ENCODE results near the gene CIZ1.

Gene CIZ1

DNA sequence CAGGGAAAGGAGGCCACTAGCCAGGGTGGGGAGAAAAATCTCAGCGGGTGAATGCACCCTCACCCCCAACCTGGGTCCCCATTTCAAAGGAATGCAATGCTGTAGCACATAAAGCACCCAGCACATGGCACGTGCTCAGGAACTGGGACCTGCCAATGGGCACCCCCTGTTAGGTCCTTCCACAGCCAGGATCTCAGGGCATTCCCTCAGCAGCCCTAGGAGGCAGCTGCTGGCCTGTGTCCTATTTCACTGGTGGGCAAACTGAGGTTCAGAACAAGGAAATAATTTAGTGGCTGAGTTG is 20.6 kb upstream of the CIZ1 start:
- DNase-seq: no peak

GRCh38 chr9:128211186-128211980 is 20.0 kb upstream of the CIZ1 start:
- no peak for DNase-seq

DNA sequence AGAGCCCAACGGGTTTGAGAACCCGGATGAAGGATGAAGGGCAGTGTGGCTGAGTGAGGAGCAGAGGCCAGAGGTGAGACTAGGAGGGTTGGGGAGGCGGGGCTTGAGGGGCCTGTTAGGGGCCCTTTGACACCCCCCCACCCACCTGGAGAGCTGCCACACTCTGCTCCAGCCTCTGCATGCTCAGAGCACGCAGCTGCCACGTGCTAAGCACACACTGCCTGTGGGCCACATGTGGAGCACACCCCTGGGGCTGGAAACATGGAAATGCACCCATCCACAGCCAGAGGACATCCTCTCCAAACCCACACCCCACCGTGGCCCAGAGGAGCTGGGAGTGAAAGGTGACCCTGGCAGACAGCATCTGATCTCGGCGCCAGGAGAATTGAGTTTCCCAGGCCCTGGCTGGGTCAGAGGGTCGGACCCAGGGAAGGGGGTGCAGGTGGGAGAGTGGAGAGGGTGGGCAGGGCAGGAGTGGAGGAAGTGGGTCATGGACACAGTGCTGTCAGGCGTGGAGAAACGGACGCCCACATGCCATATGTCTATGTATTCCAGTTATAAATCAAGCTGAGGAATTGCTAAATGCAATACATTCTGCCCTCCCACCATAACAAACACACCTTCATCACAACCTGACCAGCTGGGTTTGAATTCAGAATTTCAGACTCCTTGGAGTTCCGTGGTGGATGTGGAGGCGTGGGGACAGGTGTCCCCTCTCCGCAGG is 17.7 kb upstream of the CIZ1 start:
- no peak for DNase-seq

- no peak for DNase-seq
Measured at GRCh38 chr9:128208386-128208785, 17.0 kb upstream of the CIZ1 start.

DNA sequence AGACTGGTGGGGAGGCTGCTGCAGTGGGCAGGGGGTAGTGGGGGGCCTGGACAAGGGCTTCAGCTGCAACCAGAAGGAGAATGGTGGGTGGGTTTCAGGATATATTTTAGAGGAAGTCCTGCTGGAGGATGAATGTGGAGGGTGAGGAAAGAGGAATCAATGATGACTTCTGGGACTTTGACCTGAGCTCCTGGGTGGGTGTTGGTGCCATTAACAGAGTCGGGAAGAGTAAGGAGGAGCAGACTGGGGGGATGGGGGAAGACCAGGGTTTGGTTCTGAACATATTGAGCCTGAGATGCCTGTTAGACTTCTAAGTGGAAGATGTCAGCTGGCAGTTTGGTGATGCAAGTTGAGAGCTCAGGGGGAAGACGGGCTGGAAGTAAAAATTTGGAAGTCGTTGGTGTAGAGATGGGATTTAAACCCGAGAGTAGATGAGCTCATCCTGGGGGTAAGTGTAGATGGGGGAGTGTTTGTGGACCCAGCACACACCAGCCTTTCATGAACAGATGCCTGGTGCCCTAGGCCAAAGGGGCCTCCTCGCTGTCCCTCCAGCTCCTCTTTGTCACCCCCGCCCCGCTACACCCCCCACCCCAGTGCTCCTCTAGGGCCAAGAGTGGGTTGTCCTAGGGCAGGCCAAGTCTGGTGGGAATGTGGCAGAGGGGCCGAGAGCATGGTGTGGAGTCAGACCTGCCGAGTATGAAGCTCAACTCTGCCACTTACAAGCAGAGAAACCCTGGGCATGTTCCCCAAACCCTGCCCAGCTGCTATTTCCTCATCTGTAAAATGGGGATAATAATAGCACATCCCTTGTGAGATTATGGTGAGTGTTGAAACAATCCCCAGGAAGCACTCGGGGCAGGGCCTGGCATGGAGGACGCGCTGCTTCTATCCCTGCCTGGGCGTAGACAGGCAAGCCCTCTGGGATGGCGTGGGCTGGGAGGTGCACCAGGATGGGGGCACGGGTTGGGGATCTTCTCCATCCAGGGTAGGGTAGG is 15.8 kb upstream of the CIZ1 start:
- DNase-seq: no peak

DNA sequence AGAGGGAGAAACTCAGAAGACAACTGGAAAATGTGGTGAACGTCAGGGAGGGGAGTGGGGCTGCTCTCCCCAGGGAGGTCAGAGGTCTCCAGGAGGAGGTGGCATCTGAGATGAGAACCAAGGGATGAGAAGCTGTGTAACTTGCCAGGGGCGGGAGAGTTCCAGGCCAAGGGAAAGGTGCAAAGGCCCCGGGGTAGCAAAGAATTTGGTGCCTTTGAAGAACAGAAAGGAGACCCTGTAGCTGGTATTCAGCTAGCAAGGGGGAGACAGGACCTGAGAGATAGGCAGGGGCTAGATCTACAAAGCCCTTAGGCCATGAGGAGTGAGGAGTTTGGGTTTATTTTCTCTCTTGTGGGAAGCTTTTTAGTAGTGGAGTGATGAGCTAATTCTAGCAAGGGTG is 15.1 kb upstream of the CIZ1 start:
- DNase-seq: no peak

DNA sequence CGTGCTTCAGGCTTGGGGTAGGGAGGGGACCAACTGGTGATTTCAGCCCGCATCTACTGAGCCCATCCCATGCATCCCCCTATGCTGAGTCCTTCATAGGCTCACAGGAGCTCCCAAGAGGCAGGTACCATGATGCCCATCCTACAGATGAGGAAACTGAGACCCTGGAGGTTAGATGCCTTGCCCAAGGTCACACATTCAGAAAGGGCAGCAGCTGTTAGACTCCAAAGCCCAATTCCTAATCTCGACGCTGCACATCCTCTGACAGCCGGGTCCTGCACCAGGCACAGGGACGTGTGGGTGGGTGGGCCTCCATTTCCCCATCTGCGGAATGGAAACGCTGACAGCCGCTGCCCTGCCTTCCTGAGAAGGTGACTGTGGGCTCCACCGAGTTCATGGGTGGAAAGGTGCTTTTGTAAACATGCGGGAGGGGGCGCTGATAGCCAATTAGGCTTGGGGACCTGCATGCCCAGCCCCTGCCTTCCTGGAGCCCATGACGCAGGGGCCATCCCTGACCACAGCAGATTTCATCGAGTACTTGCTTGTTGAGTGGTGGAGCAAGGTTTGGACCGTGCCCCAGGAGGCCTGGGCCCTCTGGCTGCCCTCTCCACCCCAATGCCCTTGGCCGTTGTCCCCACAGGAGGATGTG is 14.0 kb upstream of the CIZ1 start:
- DNase-seq: no peak

GRCh38 chr9:128204858-128205257 is 13.5 kb upstream of the CIZ1 start:
- no peak for DNase-seq

DNA sequence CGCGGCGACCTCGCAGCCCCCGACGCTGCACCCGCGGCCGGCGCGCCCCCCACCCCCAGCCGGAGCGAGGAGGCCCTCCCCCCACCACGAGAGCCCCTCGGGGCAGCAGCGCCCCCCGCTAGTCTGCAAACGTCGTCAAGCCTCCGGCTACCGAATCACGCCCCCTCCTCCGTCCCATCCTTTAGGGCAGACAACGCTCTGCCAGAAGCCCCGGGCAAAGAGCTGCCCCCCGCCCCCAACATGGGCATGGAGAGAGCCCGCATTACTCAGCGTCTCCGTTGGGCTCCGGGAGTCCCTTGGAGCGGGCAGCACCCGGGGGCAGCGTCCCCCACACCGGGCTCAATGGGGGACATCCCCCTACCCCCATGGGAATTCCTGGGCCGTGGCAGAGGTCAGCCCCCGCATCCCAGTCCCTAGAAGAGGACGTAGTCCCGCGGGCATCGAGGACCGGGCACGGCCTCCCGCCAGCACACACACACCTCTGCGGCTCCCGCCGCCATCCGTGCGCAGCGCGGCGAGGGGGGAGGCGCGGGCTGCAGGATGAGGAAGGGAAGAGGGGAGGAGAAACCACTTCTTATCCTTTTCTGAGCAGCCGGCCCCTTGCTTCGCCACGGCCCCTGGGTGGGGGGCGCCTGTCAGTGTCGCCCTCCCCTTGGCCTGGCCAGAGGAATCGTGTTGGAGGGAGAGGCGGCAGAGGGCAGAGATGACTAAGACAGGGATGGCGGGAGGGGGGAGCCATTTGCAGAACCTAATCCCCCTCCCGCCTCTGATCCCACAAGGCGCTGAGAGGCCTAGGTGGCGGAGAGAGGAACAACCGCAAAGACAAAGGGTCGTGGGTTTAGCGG is 12.6 kb upstream of the CIZ1 start:
- peak; percentile 21 for DNase-seq

- DNase-seq: peak; percentile 42
Measured at GRCh38 chr9:128203024-128203706, 11.8 kb upstream of the CIZ1 start, which contains the start of gene DNM1. DNM1 (plus strand) TSS chr9:128203379; CDS start chr9:128203471, 92 bp downstream.

- no peak for DNase-seq
Measured at GRCh38 chr9:128202648-128203023, 11.3 kb upstream of the CIZ1 start.

GRCh38 chr9:128201441-128202369 is 10.3 kb upstream of the CIZ1 start:
- no peak for DNase-seq

DNA sequence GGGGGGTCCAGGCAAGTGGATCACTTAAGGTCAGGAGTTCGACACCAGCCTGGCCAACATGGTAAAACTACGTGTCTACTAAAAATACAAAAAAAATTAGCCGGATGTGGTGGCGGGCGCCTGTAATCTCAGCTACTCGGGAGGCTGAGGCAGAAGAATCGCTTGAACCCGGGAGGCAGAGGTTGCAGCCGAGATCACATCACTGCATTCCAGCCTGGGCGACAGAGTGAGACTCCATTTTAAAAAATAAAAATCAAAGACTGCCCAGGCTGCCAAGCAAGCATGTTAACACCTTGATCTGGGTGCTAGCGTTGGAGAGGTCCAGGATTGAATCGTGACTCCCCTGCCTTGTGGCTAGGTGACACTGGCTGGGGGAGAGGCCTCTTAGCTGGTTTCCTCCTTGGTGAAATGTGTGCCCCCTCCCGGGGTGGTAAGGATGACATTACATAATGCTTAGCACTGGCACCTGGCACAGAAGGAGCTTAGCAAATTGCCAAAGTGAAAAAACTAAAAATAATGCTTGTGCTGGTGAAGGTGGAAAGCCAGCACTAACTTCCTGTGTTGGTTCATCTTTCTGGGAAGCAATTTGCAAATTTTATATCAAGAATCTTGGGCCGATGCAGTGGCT is 2.2 kb upstream of the CIZ1 start:
- DNase-seq: no peak

GRCh38 chr9:128192601-128193371 is 1.4 kb upstream of the CIZ1 start:
- peak; percentile 86 for DNase-seq

- DNase-seq: no peak
Measured at GRCh38 chr9:128190516-128191405, 611 bp downstream of the CIZ1 start.

DNA sequence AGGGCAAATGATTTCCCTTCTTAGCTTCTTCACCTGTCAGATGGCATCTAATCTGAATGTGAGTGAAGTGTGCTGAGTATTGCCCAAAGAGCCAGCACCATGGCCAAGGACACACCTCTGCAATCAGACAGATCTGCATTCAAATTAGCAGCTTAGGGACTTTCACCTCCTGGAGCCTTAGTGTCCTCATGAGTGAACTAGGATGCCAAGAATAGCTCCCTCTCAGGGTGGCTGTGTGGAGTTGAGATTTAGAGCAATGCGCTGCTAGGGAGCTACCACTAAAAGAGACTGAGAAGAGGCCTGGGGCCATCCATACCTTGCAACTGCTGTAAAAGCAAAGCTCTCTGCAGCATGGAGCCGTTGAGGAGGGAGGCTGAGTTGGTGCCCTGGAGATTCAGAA is 1.4 kb downstream of the CIZ1 start:
- DNase-seq: no peak

DNA sequence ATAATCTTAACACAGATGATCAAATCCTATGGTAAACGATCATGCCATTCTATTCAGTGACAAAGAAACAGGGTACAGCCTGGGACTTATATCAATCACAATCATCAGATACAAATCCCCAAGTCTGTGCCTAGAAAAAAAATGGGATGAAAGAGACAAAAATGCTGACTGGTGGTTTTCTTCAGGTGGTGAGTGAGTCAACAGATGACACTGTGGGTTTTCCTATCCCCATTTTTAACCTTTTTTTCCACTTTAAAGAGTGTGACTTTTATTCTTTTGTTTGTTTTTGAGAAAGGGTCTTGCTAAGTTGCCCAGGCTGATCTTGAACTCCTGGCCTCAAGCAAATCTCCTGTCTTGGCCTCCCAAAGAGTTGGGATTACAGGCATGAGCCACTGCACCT is 3.2 kb downstream of the CIZ1 start:
- no peak for DNase-seq

- DNase-seq: no peak
Measured at GRCh38 chr9:128187361-128187760, 4.0 kb downstream of the CIZ1 start.

Data from NCI-H748 treated with DMSO at 0.1 percent for 48 hours (cell line).